IPS-20b (cell line): ENCODE data around the gene TMEM131L.

Source experiments
- H3K27ac ChIP-seq: one replicate; pipeline ENCODE4 v1.5.1; 2013; ENCODE audit warnings: low read length
- H3K27me3 ChIP-seq: 2 replicates; pipeline ENCODE4 v1.6.1; 2013; ENCODE audit warnings: mild to moderate bottlenecking, low read length, inconsistent platforms; ENCODE audit not compliant: insufficient read depth
- H3K36me3 ChIP-seq: 2 replicates; pipeline ENCODE4 v1.6.1; 2013; ENCODE audit warnings: low read depth, mild to moderate bottlenecking, inconsistent platforms, low read length, moderate library complexity; ENCODE audit not compliant: insufficient read depth
- H3K4me1 ChIP-seq: 2 replicates; pipeline ENCODE4 v1.6.1; 2013; ENCODE audit warnings: mild to moderate bottlenecking, control low read depth, inconsistent platforms, low read length, moderate library complexity; ENCODE audit not compliant: insufficient read depth
- H3K4me3 ChIP-seq: 2 replicates; pipeline ENCODE4 v1.5.1; 2013; ENCODE audit warnings: mild to moderate bottlenecking, low read length, inconsistent platforms
- H3K9ac ChIP-seq: 2 replicates; pipeline ENCODE4 v1.6.1; 2013; ENCODE audit warnings: low read depth, mild to moderate bottlenecking, inconsistent platforms, low read length, moderate library complexity
- H3K9me3 ChIP-seq: 2 replicates; pipeline ENCODE4 v1.6.1; 2013; ENCODE audit warnings: mild to moderate bottlenecking, low read depth, low read length, inconsistent platforms; ENCODE audit not compliant: insufficient read depth

TMEM131L gene

GRCh38 chr4:153485860-153486259, 19.7 kb downstream of the TMEM131L start:
- no peak overlapping the region for H3K4me3 ChIP-seq
- H3K9ac ChIP-seq = 0 out of 2 replicates have a peak overlapping the region, but pooled peaks have one; percentile 0
- no peak overlapping the region for H3K27ac ChIP-seq
- no peaks in the 10 kb centered on the region for H3K9me3 ChIP-seq
- peaks cover 36% of the 10 kb centered on the region for H3K4me1 ChIP-seq
- H3K27me3 ChIP-seq = no peaks in the 10 kb centered on the region
- peaks cover 4% of the 10 kb centered on the region; the same call in 1 of the 2 replicates for H3K36me3 ChIP-seq

GRCh38 chr4:153486281-153487151, 20.4 kb downstream of the TMEM131L start:
- Histone ChIP-seq H3K27me3 (no peaks in the 10 kb centered on the region), H3K4me1 (peaks cover 36% of the 10 kb centered on the region), H3K9me3 (no peaks in the 10 kb centered on the region), H3K36me3 (no peaks in the 10 kb centered on the region), H3K27ac (no peak overlapping the region), H3K9ac (0 out of 2 replicates have a peak overlapping the region, but pooled peaks have one; percentile 16), H3K4me3 (no peak overlapping the region)

- H3K27ac ChIP-seq = peak overlapping the region; percentile 39
- peak overlapping the region; percentile 54 for H3K9ac ChIP-seq
- no peaks in the 10 kb centered on the region for H3K27me3 ChIP-seq
- H3K9me3 ChIP-seq = no peaks in the 10 kb centered on the region
- H3K4me1 ChIP-seq = peaks cover 36% of the 10 kb centered on the region
- H3K36me3 ChIP-seq = no peaks in the 10 kb centered on the region
- H3K4me3 ChIP-seq = no peak overlapping the region
These were observed 22.1 kb downstream of the TMEM131L start for GRCh38 chr4:153488006-153488891.

- H3K9me3 ChIP-seq = no peaks in the 10 kb centered on the region
- H3K4me3 ChIP-seq = no peak overlapping the region
- H3K4me1 ChIP-seq = peaks cover 44% of the 10 kb centered on the region
- H3K36me3 ChIP-seq = no peaks in the 10 kb centered on the region
- no peaks in the 10 kb centered on the region for H3K27me3 ChIP-seq
- no peak overlapping the region for H3K9ac ChIP-seq
- no peak overlapping the region for H3K27ac ChIP-seq
These were observed 23.8 kb downstream of the TMEM131L start for GRCh38 chr4:153489856-153490558.

DNA sequence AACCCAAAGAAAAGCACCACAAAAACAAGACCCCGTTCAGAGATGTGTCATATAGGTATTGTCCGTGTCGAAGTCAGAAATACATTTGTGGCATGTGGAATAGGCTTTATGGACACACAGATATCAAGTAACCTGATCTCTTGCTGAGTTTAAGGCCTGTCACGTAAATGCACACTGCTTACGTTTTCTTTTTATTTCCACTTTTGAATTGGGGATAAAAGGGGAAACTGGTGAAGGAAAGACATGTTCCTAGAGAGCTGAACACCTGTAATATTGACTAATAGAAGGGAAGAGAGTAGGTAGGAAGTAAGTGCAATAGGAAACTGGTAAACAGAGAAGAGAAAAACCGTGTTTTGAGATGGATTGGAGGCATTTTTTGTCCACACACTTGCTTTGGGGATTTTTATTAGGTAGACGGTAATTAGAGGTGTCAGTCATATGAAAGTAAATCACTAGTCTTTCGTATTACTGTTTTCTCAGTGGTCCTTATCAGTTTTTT, 24.9 kb downstream of the TMEM131L start:
- Histone ChIP-seq H3K4me1 (peaks cover 46% of the 10 kb centered on the region), H3K9ac (no peak overlapping the region), H3K27me3 (no peaks in the 10 kb centered on the region), H3K36me3 (no peaks in the 10 kb centered on the region), H3K27ac (no peak overlapping the region), H3K9me3 (no peaks in the 10 kb centered on the region), H3K4me3 (no peak overlapping the region)

- H3K27ac ChIP-seq = no peak overlapping the region
- H3K4me3 ChIP-seq = no peak overlapping the region
- no peak overlapping the region for H3K9ac ChIP-seq
- H3K36me3 ChIP-seq = no peaks in the 10 kb centered on the region
- no peaks in the 10 kb centered on the region for H3K27me3 ChIP-seq
- no peaks in the 10 kb centered on the region for H3K9me3 ChIP-seq
- peaks cover 36% of the 10 kb centered on the region for H3K4me1 ChIP-seq
These were observed 28.4 kb downstream of the TMEM131L start for GRCh38 chr4:153494562-153494961.

DNA sequence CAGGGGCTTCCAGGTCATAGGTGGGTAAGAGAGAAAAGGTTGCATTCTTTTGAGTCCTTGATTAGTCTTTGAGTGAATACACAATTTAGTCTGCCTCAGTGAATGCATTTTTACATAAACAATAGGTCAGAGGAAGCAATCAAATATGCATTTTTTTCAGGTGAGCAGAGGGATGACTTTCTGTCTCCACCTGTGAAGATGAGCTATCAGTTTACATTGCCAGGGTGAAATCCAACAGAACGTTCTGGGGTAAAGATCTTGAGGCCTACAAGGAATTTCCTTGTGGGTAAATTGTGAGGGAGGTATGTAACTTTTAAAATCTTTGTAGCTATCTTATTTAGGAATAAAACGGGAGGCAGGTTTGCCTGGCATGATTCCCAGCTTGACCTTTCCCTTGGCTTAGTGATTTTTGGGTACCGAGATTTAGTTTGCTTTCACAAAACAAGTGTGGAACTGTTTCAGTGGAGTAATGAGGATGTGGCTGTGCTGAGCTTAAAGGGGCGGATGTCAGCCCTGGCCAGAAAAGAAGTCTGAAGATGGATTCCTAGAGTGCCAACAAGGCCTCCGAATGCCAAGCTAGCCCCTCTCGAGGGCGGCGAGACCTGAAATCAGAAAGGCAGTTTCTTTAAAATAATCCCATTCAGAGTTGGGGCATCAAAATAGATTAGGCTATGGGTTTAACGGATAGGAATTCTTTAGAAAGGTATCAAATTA, 29.5 kb downstream of the TMEM131L start:
- H3K27me3 ChIP-seq = no peaks in the 10 kb centered on the region
- H3K4me1 ChIP-seq = peaks cover 36% of the 10 kb centered on the region
- H3K36me3 ChIP-seq = no peaks in the 10 kb centered on the region
- H3K9ac ChIP-seq = no peak overlapping the region
- H3K4me3 ChIP-seq = no peak overlapping the region
- H3K27ac ChIP-seq = no peak overlapping the region
- H3K9me3 ChIP-seq = no peaks in the 10 kb centered on the region

GRCh38 chr4:153497091-153497531, 31.0 kb downstream of the TMEM131L start:
- H3K27me3 ChIP-seq = no peaks in the 10 kb centered on the region
- peaks cover 36% of the 10 kb centered on the region for H3K4me1 ChIP-seq
- H3K4me3 ChIP-seq = no peak overlapping the region
- no peak overlapping the region for H3K27ac ChIP-seq
- H3K9me3 ChIP-seq = no peaks in the 10 kb centered on the region
- H3K36me3 ChIP-seq = no peaks in the 10 kb centered on the region
- H3K9ac ChIP-seq = 0 out of 2 replicates have a peak overlapping the region, but pooled peaks have one; percentile 21

DNA sequence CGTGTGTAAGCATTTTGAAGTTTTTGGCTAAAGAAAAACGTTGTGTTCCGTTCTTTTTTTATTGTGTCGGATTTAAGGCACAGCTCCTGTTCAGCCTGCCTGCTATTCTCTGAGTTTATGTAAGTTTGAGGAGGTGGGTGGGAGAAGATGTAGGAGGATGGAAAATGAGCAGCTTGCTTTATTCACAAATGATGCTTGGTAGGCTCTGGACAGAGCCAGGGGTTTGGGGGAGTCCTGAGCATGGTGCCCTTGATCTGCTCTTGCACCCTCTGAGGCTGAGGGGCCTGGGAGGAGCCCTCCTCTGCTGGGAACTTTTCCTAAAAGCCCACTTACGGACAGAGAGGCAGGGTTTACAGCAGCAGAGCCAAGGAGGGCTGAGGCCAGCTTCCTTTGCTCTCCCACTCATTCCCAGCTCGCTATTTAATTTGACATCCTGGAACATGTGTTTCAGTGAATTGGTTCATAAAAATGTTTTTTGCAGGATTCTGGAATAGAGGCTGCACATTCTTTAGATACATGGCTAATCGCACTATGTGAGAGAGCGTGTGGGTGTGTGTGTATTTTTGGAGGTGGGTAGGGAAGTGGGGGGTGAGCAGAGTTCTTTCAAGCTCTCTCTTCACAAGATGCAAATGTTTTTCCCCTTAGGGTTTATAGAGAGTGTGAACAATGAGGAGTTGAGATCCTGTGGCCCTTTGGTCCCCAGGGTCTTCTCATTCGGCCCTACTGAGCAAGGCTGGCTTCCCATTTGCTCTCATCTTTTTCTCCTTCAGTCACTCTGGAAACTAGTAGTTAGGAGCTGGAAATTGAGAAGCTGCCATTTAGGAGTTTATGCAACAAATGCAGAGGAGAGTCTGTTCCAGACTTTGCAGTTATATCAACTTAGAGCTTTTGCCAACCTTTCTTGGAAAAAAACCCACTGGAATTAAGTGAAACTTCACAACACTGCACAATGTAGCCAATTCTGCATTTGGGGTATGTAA, 32.1 kb downstream of the TMEM131L start:
- Histone ChIP-seq H3K9ac (no peak overlapping the region), H3K4me1 (peaks cover 36% of the 10 kb centered on the region), H3K27ac (no peak overlapping the region), H3K27me3 (no peaks in the 10 kb centered on the region), H3K36me3 (no peaks in the 10 kb centered on the region), H3K4me3 (no peak overlapping the region), H3K9me3 (no peaks in the 10 kb centered on the region)

DNA sequence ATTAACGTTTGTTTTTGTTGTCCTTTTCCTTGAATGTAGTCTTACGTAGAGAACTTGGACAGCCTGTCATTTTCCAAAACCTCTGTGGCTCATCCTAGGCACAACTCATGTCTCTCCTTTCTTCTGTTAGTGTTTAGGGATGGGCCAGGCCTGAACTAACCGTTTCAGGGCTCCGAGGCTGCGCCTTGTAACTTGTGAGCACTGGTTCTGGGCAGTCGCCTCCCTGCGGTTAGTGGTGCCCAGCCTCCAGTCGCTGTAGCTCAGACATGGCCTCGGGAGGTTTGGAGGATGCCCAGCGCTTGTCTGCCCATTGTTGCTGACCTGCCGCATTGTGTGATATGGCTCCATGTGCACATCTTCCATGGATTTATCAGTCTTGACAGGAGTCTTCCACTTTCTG, 32.8 kb downstream of the TMEM131L start:
- Histone ChIP-seq H3K27ac (no peak overlapping the region), H3K9me3 (no peaks in the 10 kb centered on the region), H3K4me3 (no peak overlapping the region), H3K4me1 (peaks cover 33% of the 10 kb centered on the region), H3K36me3 (no peaks in the 10 kb centered on the region), H3K9ac (no peak overlapping the region), H3K27me3 (no peaks in the 10 kb centered on the region)
